DMS153 (cell line): ENCODE measurements around the gene RTN4R.

Experiments used
- DNase-seq: peaks from one replicate; lab custom pipeline; 2025; lab: John Stamatoyannopoulos, UW

The RTN4R gene

GRCh38 chr22:20214853-20215252 is 53.3 kb downstream of the RTN4R start:
- DNase-seq = no peak

- DNase-seq = no peak
Observed at GRCh38 chr22:20213833-20214708, 54.0 kb downstream of the RTN4R start.

- DNase-seq = no peak
Observed at GRCh38 chr22:20212754-20213699, 55.1 kb downstream of the RTN4R start.

GRCh38 chr22:20211997-20212753 is 55.9 kb downstream of the RTN4R start:
- DNase-seq = peak; percentile 78

- DNase-seq = no peak
Observed at GRCh38 chr22:20211409-20211996, 56.6 kb downstream of the RTN4R start.

- no peak for DNase-seq
Observed at GRCh38 chr22:20210473-20211059, 57.6 kb downstream of the RTN4R start.

- no peak for DNase-seq
Observed at GRCh38 chr22:20209761-20210250, 58.3 kb downstream of the RTN4R start.

GRCh38 chr22:20208713-20209310 is 59.3 kb downstream of the RTN4R start:
- no peak for DNase-seq

- DNase-seq = no peak
Observed at GRCh38 chr22:20207277-20208025, 60.7 kb downstream of the RTN4R start.

- no peak for DNase-seq
Observed at GRCh38 chr22:20206709-20207215, 61.4 kb downstream of the RTN4R start.

GRCh38 chr22:20205964-20206708 is 62.0 kb downstream of the RTN4R start:
- peak; percentile 62 for DNase-seq

- DNase-seq = no peak
Observed at GRCh38 chr22:20205464-20205963, 62.6 kb downstream of the RTN4R start.

- no peak for DNase-seq
Observed at GRCh38 chr22:20204806-20205205, 63.3 kb downstream of the RTN4R start.

GRCh38 chr22:20204311-20204710 is 63.8 kb downstream of the RTN4R start:
- DNase-seq = no peak

GRCh38 chr22:20203552-20204201 is 64.4 kb downstream of the RTN4R start:
- no peak for DNase-seq

- DNase-seq = no peak
Observed at GRCh38 chr22:20203142-20203551, 65.0 kb downstream of the RTN4R start.

GRCh38 chr22:20201837-20202392 is 66.2 kb downstream of the RTN4R start:
- DNase-seq = no peak

- DNase-seq = no peak
Observed at GRCh38 chr22:20199906-20200305, 68.2 kb downstream of the RTN4R start.
